ENCODE measurements around the gene FIGNL2. TPM values are rescaled to one million over a fixed set of nuclear protein-coding genes. Genes with fewer than 3 reads are reported as not detected.

The FIGNL2 gene
- total RNA-seq, 1 donor from 2014 or later: 1.2 TPM

GRCh38 chr12:51771008-51771407 lies 77.5 kb downstream of the FIGNL2 start:
- no peak for DNase-seq

Other genes with a start within 250 kb of the FIGNL2 start
- 0.19 TPM in 1 of 2 replicates, not detected in the other for gene ANKRD33, start 39.4 kb upstream of the FIGNL2 start, total RNA-seq
- 680 and 721 TPM in 2 replicates for gene ACVRL1, start 58.8 kb upstream of the FIGNL2 start, total RNA-seq
- gene ACVR1B, start 103.0 kb upstream of the FIGNL2 start, total RNA-seq: 9.9 and 17.4 TPM in 2 replicates
- 35.0 and 49.2 TPM in 2 replicates for gene TAMALIN, start 158.2 kb upstream of the FIGNL2 start, total RNA-seq
- gene NR4A1, start 202.7 kb upstream of the FIGNL2 start, total RNA-seq: 0.70 and 3.1 TPM in 2 replicates
- 55.1 and 79.6 TPM in 2 replicates for gene ATG101, start 221.3 kb upstream of the FIGNL2 start, total RNA-seq
- gene SMIM41, start 231.0 kb upstream of the FIGNL2 start, total RNA-seq: not detected in 2 replicates

Data from dermis blood vessel endothelial cell (primary cell).